Cardiac fibroblast (primary cell): ENCODE data around the gene MATN3.
A peak's percentile ranks its signal among the peaks of the same experiment; 100 is the strongest.

Source experiments
- DNase-seq, 2 donors: peaks; one replicate each; pipeline versions ENCODE4 v3.0.0 to v3.0.0-alpha.2; 2010; ENCODE audit warnings: low read depth in 2 of 2
- H3K4me3 ChIP-seq, 2 donors: replicated peaks in 1 of 2; 1 replicate in 1 of 2; 2 replicates in 1 of 2; pipeline ENCODE4 v1.5.1; 2011; ENCODE audit warnings: low read depth in 2 of 2, low read length in 2 of 2, mild to moderate bottlenecking in 2 of 2, moderate library complexity in 1 of 2
- TF ChIP-seq, protein P1 (sequence below): IDR thresholded peaks from one replicate; pipeline ENCODE4 v1.5.1; 2011; ENCODE audit warnings: low read depth, mild to moderate bottlenecking, low read length, inconsistent platforms

The MATN3 gene

GRCh38 chr2:20035955-20036666, 23.6 kb upstream of the MATN3 start:
- DNase-seq, result no peak
- TF ChIP-seq, protein P1, sequence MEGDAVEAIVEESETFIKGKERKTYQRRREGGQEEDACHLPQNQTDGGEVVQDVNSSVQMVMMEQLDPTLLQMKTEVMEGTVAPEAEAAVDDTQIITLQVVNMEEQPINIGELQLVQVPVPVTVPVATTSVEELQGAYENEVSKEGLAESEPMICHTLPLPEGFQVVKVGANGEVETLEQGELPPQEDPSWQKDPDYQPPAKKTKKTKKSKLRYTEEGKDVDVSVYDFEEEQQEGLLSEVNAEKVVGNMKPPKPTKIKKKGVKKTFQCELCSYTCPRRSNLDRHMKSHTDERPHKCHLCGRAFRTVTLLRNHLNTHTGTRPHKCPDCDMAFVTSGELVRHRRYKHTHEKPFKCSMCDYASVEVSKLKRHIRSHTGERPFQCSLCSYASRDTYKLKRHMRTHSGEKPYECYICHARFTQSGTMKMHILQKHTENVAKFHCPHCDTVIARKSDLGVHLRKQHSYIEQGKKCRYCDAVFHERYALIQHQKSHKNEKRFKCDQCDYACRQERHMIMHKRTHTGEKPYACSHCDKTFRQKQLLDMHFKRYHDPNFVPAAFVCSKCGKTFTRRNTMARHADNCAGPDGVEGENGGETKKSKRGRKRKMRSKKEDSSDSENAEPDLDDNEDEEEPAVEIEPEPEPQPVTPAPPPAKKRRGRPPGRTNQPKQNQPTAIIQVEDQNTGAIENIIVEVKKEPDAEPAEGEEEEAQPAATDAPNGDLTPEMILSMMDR, result no peak
- H3K4me3 ChIP-seq, result no peak overlapping the region

DNA sequence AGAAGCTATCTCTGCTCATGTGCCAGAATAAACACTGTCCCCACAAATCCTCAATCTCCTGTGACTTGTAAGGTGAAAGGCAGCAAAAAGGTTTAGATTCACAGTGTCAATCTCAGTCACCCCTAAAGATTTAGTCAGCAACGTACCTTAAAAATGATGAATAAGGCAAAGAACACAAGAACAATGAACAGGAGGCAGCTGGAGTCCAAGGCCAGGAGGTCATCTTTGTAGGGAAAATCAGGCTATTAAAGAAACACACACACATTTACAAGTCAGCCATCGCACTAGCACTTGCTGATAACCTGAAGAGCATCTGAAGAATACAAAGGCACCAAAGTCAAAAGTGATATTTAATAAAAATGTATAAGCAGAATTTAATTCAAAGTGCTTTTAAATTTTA, 22.4 kb upstream of the MATN3 start:
- TF ChIP-seq, protein P1, result no peak
- DNase-seq, result no peak
- no peak overlapping the region for H3K4me3 ChIP-seq

GRCh38 chr2:20034218-20034617, 21.8 kb upstream of the MATN3 start:
- DNase-seq, result no peak
- TF ChIP-seq, protein P1, result no peak
- no peak overlapping the region for H3K4me3 ChIP-seq

- no peak overlapping the region for H3K4me3 ChIP-seq
- TF ChIP-seq, protein P1, result no peak
- DNase-seq, result no peak
Measured at GRCh38 chr2:20033322-20033721, 20.9 kb upstream of the MATN3 start.

GRCh38 chr2:20030224-20030623, 17.8 kb upstream of the MATN3 start:
- TF ChIP-seq, protein P1, result no peak
- no peak overlapping the region for H3K4me3 ChIP-seq
- no peak for DNase-seq

- TF ChIP-seq, protein P1, result no peak
- no peak overlapping the region for H3K4me3 ChIP-seq
- peak; percentile 35 to 42 for DNase-seq
Measured at GRCh38 chr2:20027705-20028434, 15.4 kb upstream of the MATN3 start.
